Smooth muscle cell of the umbilical artery (primary cell): Measurements from ENCODE around the gene TRIP12. TPM values are rescaled to one million over a fixed set of nuclear protein-coding genes. Genes with fewer than 3 reads are reported as not detected.

ENCODE experiments used
- total RNA-seq: library from RNA; depleted of rRNA; stranded (reverse); fragments of >200 nt; gene quantifications from 2 replicates; pipeline ENCODE4 v1.2.3, GENCODE V29; 2014

The TRIP12 gene
- 267 and 411 TPM in 2 replicates for total RNA-seq

GRCh38 chr2:229921892-229922448 lies at the start of gene TRIP12:
Gene TRIP12, minus strand, starts transcription at chr2:229922009. Its CDS starts 41,930 bp downstream, at chr2:229880079.

DNA sequence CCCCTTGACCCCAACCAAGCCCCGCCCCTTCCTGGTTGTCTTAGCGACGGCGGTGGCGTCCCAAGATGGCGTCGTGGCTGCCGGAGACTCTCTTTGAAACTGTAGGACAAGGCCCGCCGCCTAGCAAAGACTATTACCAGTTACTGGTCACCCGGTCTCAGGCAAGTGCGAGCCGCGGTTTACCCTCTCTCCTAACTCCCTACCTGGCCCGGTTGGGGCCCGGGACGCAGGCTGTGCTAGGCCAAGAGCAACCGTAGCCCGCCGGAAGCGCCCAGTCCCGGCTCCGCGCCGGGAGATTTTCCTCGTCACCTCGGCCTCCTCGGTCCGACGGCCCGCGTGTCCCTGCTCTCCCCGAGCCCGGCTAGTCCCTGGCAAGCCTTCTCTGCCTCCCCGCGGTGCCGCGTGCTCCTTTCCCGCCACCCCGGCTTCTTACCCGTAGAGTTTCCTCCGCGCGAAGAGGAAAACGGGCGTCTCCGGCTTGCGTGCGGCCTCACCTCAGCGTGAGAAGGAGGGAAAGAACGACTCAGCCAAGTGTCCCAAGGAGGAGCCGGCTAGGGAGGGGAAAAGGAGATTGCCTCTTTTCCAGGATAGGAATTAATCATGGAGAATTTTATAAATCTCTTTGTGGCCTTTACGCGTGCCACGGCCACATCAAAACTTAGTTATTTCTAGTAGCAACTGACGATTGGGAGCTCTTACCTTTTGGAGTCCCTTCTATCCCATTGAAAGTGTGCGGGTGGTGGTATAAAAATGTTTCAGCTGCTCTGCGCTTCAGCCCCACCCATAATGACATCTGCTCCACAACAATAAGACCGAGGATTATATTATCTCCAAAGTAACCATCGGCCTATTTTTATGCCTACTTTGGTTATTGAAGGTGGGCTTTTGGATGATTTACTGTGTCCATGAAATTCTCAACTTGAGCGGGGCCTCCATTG lies 909 bp upstream of the TRIP12 start, which contains the start of gene FBXO36:
FBXO36 (plus strand) TSS at position 55 of the 938 bp plus-strand sequence; CDS start at position 66, 11 bp downstream.

GRCh38 chr2:229714080-229714735 lies 207.6 kb downstream of the TRIP12 start, which contains the start of gene DNER:
Gene DNER, minus strand, starts transcription at chr2:229714555. Its CDS starts 132 bp downstream, at chr2:229714423.

Other genes starting within 250 kb of the TRIP12 start
- gene DNER, start 207.5 kb downstream of the TRIP12 start, total RNA-seq = 0.30 and 0.74 TPM in 2 replicates
- gene FBXO36, start 494 bp upstream of the TRIP12 start, total RNA-seq = 1.8 and 2.6 TPM in 2 replicates
- 0.37 and 0.59 TPM in 2 replicates for gene SLC16A14, start 146.9 kb upstream of the TRIP12 start, total RNA-seq